Ishikawa (cell line): ENCODE data around the gene DTNBP1.

Experiments
- CEBPB ChIP-seq: IDR thresholded peaks from 2 replicates; pipeline ENCODE4 v1.6.1; 2012
- CREB1 ChIP-seq: IDR thresholded peaks from 2 replicates; pipeline ENCODE4 v1.6.1; 2012; ENCODE audit warnings: low read depth
- EGR1 ChIP-seq: IDR thresholded peaks from 2 replicates; pipeline ENCODE4 v1.6.1; 2012
- EP300 ChIP-seq: IDR thresholded peaks from 2 replicates; pipeline ENCODE4 v1.6.1; 2012; ENCODE audit warnings: borderline replicate concordance
- FOXM1 ChIP-seq: IDR thresholded peaks from 2 replicates; pipeline ENCODE4 v1.6.1; 2012; ENCODE audit warnings: low read depth, borderline replicate concordance
- NFIC ChIP-seq: IDR thresholded peaks from 2 replicates; pipeline ENCODE4 v1.6.1; 2012
- RAD21 ChIP-seq: IDR thresholded peaks from 2 replicates; pipeline ENCODE4 v1.6.1; 2012; ENCODE audit warnings: low read depth
- TAF1 ChIP-seq: IDR thresholded peaks from 2 replicates; pipeline ENCODE4 v1.6.1; 2012; ENCODE audit warnings: low read depth, mild to moderate bottlenecking
- TCF12 ChIP-seq: IDR thresholded peaks from 2 replicates; pipeline ENCODE4 v1.6.1; 2012; ENCODE audit warnings: low read depth
- TEAD4 ChIP-seq: IDR thresholded peaks from 2 replicates; pipeline ENCODE4 v1.6.1; 2012
- YY1 ChIP-seq: IDR thresholded peaks from 2 replicates; pipeline ENCODE4 v1.6.1; 2012; ENCODE audit warnings: low read depth
- ZBTB7A ChIP-seq: IDR thresholded peaks from 2 replicates; pipeline ENCODE4 v1.6.1; 2012; ENCODE audit warnings: low read depth
- TF ChIP-seq, protein P1 (sequence below): IDR thresholded peaks from 2 replicates; pipeline ENCODE4 v1.6.1; 2012; ENCODE audit warnings: low read depth, mild to moderate bottlenecking
- TF ChIP-seq, protein P2 (sequence below): IDR thresholded peaks from 2 replicates; pipeline ENCODE4 v1.6.1; 2012
- TF ChIP-seq, protein P3 (sequence below): IDR thresholded peaks from 2 replicates; pipeline ENCODE4 v1.6.1; 2012

Gene DTNBP1

DNA sequence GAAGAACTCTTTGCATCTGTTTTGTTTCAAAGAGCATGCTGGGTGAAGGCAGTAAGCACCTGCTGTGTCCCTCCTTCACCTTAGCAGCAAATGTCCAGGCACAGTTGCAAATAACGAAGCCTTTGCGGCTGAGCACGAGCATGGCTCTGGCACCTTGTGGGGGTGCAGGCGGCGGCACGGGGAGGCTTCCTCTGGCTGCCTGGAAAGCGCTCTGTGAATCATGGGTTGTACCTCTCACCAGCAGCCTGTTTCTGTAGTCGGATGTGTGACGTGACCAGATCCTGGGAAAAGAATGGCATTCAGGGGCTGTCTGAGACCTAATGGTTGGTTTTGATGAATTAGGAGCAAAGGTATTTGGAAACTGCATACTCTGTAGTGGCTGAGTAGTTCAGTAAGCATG is 144.8 kb downstream of the DTNBP1 start:
- no peak for TF ChIP-seq CEBPB
- TF ChIP-seq NFIC = no peak
- TF ChIP-seq TCF12 = no peak
- no peak for TF ChIP-seq TAF1
- no peak for TF ChIP-seq FOXM1

DNA sequence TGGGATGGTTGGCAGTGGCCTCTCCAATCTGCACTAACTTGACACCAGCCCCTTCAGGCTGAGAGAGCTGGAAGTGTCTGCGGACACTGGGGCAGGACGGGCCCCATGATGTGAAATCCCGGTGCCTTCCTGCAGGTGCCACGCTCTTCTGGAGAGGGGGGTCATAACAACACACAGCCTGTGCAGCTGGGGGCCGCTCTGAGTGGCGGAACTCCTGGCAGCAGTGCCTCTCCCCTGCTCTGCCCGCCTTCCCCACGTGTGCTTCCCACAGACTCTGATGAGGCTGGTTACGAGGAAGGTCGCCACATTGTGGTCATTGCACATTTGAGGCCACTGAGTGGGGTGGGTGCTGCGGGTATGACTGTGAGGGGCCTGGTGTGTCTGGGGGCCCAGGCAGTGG is 145.2 kb downstream of the DTNBP1 start:
- TF ChIP-seq TEAD4 = no peak
- no peak for TF ChIP-seq EP300
- TF ChIP-seq, protein P1, sequence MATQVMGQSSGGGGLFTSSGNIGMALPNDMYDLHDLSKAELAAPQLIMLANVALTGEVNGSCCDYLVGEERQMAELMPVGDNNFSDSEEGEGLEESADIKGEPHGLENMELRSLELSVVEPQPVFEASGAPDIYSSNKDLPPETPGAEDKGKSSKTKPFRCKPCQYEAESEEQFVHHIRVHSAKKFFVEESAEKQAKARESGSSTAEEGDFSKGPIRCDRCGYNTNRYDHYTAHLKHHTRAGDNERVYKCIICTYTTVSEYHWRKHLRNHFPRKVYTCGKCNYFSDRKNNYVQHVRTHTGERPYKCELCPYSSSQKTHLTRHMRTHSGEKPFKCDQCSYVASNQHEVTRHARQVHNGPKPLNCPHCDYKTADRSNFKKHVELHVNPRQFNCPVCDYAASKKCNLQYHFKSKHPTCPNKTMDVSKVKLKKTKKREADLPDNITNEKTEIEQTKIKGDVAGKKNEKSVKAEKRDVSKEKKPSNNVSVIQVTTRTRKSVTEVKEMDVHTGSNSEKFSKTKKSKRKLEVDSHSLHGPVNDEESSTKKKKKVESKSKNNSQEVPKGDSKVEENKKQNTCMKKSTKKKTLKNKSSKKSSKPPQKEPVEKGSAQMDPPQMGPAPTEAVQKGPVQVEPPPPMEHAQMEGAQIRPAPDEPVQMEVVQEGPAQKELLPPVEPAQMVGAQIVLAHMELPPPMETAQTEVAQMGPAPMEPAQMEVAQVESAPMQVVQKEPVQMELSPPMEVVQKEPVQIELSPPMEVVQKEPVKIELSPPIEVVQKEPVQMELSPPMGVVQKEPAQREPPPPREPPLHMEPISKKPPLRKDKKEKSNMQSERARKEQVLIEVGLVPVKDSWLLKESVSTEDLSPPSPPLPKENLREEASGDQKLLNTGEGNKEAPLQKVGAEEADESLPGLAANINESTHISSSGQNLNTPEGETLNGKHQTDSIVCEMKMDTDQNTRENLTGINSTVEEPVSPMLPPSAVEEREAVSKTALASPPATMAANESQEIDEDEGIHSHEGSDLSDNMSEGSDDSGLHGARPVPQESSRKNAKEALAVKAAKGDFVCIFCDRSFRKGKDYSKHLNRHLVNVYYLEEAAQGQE = no peak
- no peak for TF ChIP-seq RAD21
- TF ChIP-seq CREB1 = no peak
- TF ChIP-seq CEBPB = no peak
- TF ChIP-seq YY1 = no peak

DNA sequence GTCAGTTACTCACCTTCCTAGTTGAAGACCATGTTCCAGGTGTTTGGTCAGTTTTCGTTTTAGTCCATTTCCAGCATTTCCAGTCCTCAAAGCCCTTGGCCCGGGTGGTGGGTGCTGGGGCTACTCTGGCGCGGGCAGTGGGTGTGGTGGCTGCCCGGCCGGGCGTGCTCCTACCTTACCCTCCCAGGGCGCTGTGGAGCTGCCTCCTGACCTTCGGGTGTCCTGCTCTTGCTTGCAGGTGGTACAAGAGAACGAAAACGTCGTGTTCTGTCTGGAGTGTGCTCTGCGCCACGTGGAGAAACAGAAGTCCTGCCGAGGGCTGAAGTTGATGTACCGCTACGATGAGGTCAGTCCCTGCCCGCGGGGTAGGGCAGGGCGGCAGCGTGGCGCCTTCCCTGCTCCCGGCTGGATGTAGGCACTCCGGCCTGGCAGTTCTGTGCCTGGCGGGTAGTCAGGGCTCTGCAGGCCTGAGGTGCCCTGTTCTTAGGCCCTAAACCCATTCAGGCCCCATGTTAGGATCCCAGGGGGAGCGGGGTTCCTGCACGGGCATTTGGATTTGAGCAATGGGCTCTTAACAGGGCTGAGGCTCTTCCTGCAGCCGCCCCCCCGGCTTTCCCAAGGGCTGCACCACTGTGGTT is 145.8 kb downstream of the DTNBP1 start:
- no peak for TF ChIP-seq EP300
- TF ChIP-seq ZBTB7A = no peak
- no peak for TF ChIP-seq TAF1
- TF ChIP-seq, protein P2, sequence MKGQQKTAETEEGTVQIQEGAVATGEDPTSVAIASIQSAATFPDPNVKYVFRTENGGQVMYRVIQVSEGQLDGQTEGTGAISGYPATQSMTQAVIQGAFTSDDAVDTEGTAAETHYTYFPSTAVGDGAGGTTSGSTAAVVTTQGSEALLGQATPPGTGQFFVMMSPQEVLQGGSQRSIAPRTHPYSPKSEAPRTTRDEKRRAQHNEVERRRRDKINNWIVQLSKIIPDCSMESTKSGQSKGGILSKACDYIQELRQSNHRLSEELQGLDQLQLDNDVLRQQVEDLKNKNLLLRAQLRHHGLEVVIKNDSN = no peak
- TF ChIP-seq, protein P1 = no peak
- no peak for TF ChIP-seq NFIC
- TF ChIP-seq, protein P3, sequence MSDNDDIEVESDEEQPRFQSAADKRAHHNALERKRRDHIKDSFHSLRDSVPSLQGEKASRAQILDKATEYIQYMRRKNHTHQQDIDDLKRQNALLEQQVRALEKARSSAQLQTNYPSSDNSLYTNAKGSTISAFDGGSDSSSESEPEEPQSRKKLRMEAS = no peak
- no peak for TF ChIP-seq CREB1
- no peak for TF ChIP-seq FOXM1
- no peak for TF ChIP-seq RAD21
- no peak for TF ChIP-seq EGR1
- no peak for TF ChIP-seq TCF12
- no peak for TF ChIP-seq TEAD4
- no peak for TF ChIP-seq CEBPB
- TF ChIP-seq YY1 = no peak

DNA sequence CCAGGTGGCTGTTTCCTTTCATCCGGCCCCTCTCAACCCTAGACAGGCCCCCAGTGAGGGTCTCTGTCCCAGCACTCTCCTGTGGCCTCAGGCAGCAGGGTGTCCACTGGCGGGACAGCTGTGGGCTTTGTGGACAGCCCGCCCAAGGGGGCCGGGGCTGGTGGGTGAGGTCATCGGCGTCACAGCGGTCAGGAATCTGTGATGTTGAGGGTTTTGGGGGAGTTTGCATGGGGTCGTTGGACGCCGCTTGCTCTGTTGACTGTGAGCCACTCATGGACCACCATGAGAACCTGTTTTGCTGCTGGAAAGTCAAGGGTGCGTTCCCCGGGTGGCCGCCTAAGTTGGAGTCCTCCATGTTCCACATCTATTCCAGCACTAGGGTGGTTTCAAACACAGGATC is 146.4 kb downstream of the DTNBP1 start:
- TF ChIP-seq EGR1 = no peak
- TF ChIP-seq, protein P3 = no peak
- no peak for TF ChIP-seq TCF12
- TF ChIP-seq CEBPB = no peak
- no peak for TF ChIP-seq TEAD4
- TF ChIP-seq CREB1 = no peak
- TF ChIP-seq, protein P2 = no peak
- TF ChIP-seq EP300 = no peak
- TF ChIP-seq TAF1 = no peak
- TF ChIP-seq FOXM1 = no peak
- no peak for TF ChIP-seq ZBTB7A
- no peak for TF ChIP-seq NFIC

DNA sequence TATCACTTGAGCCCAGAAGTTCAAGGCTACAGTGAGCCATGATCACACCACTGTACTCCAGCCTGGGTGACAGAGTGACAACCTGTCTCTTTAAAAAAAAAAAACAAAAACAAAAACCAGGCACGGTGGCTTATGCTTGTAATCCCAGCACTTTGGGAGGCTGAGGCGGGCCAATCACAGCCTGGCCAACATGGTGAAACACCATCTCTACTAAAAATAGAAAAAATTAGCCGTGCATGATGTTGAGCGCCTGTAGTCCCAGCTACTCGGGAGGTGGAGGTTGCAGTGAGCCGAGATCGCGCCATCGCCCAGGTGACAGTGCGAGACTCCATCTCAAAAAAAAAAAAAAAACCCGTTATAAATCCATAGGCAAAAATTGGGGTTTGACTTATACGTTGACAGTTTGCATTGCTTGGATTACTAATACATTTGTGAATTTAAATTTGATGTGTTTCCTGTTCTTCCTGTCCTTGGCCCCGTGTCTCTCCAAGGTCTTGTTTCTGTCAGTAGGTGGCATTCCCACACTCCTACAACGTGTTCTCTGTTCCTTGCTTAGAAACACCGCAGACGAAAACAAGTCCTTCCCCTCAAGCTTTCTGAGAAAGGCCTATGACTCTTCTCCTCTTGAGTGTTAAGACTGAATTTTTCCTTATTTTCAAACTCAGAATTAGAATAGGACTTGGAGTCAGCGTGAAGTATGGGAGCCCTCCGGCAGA is 147.0 kb downstream of the DTNBP1 start:
- TF ChIP-seq EGR1 (no peak), FOXM1 (no peak), TEAD4 (no peak), CREB1 (no peak), RAD21 (no peak), NFIC (no peak), EP300 (no peak), CEBPB (no peak), TCF12 (no peak), ZBTB7A (no peak), YY1 (no peak), TAF1 (no peak)
- TF ChIP-seq, protein P3 = no peak
- TF ChIP-seq, protein P1 = no peak
- TF ChIP-seq, protein P2 = no peak
